GM19372 (cell line): ENCODE results near the gene ARID5A.

Source experiments
- ATAC-seq: cut with Tn5 transposase; IDR thresholded peaks from one replicate; pipeline ENCODE4 v1.9.1; 2021; ENCODE audit warnings: mild to moderate bottlenecking, low read depth, moderate library complexity; ENCODE audit not compliant: unreplicated experiment

ARID5A gene

GRCh38 chr2:96537734-96538486 is 1.4 kb downstream of the ARID5A start:
- ATAC-seq = no peak

- no peak for ATAC-seq
Observed at GRCh38 chr2:96538487-96539214, 2.1 kb downstream of the ARID5A start.

GRCh38 chr2:96539215-96539920 is 2.8 kb downstream of the ARID5A start:
- ATAC-seq = no peak

- no peak for ATAC-seq
Observed at GRCh38 chr2:96540136-96540535, 3.6 kb downstream of the ARID5A start.

- ATAC-seq = no peak
Observed at GRCh38 chr2:96541398-96542152, 5.0 kb downstream of the ARID5A start.

GRCh38 chr2:96542357-96542977 is 5.9 kb downstream of the ARID5A start:
- ATAC-seq = no peak

- no peak for ATAC-seq
Observed at GRCh38 chr2:96546321-96546720, 9.8 kb downstream of the ARID5A start.

- no peak for ATAC-seq
Observed at GRCh38 chr2:96546797-96547196, 10.2 kb downstream of the ARID5A start.

- no peak for ATAC-seq
Observed at GRCh38 chr2:96547203-96547641, 10.7 kb downstream of the ARID5A start.

- no peak for ATAC-seq
Observed at GRCh38 chr2:96547731-96548171, 11.2 kb downstream of the ARID5A start.

GRCh38 chr2:96548558-96549465 is 12.3 kb downstream of the ARID5A start:
- no peak for ATAC-seq

- ATAC-seq = no peak
Observed at GRCh38 chr2:96549466-96549785, 12.9 kb downstream of the ARID5A start.

- ATAC-seq = no peak
Observed at GRCh38 chr2:96549967-96550786, 13.6 kb downstream of the ARID5A start.

- ATAC-seq = no peak
Observed at GRCh38 chr2:96550787-96551604, 14.4 kb downstream of the ARID5A start.

GRCh38 chr2:96551605-96552314 is 15.2 kb downstream of the ARID5A start:
- no peak for ATAC-seq

GRCh38 chr2:96552315-96553175 is 16.0 kb downstream of the ARID5A start:
- no peak for ATAC-seq
